PC-3 (cell line): ENCODE data around the gene TFDP2.
"Not testable (repeated sequence)": the region's sequence is repeated elsewhere in the genome, so short reads cannot be mapped to it uniquely, and the experiment has no call there.

Source experiments
- CTCF ChIP-seq: fragments of 300-600 bp; sonication (generic); conservative IDR thresholded peaks from 2 replicates; pipeline ENCODE4 v1.5.1; 2017; ENCODE audit warnings: antibody characterized with exemption, low read depth, mild to moderate bottlenecking, low read length
- EZH2 ChIP-seq: fragments of 300-600 bp; sonication (generic); IDR thresholded peaks from one replicate; pipeline ENCODE4 v1.6.1; 2017; ENCODE audit warnings: antibody characterized with exemption, mild to moderate bottlenecking, low read length; ENCODE audit not compliant: unreplicated experiment
- EZH2phosphoT487 ChIP-seq: fragments of 300-600 bp; sonication (generic); IDR thresholded peaks from 2 replicates; pipeline ENCODE4 v1.6.1; 2018; ENCODE audit warnings: mild to moderate bottlenecking, antibody characterized with exemption, low read length, borderline replicate concordance

DNA sequence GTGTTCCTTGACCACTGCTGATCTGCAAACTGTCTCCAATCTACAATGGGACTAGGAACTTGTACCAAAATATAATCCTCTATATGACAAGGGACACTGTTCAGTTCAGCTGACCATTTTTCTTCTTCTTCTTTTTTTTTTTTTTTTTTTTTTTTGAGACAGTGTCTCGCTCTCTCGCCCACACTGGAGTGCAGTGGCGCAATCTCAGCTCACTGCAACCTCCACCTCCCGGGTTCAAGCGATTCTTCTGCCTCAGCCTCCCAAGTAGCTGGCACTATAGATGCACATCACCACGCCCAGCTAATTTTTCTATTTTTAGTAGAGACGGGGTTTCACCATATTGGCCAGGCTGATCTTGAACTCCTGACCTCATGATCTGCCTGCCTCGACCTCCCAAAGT lies 174.6 kb downstream of the TFDP2 start:
- not testable (repeated sequence) for TF ChIP-seq CTCF, EZH2, EZH2phosphoT487
